T47D (cell line): ENCODE measurements around the gene CYP19A1.

Experiments
- DNase-seq, 2 experiments: peaks; one replicate each; pipeline versions ENCODE4 v3.0.0 to v3.0.0-alpha.2; 2011 to 2012; ENCODE audit warnings: low read depth in 1 of 2, low spot score in 1 of 2
- JUND ChIP-seq: IDR thresholded peaks from 2 replicates; pipeline ENCODE4 v1.6.1; 2012; ENCODE audit warnings: low read depth
- in situ Hi-C: cut with HindIII; loops from 2 replicates; pipeline ENCODE4 v1.10.0; 2016; ENCODE audit warnings: low sequenced_read_pairs, low pct_unique_long_range_greater_than_20kb

Gene CYP19A1

GRCh38 chr15:51314391-51315337, 23.7 kb downstream of the CYP19A1 start:
- no peak for DNase-seq
- TF ChIP-seq JUND: no peak
- in situ Hi-C loops: no loop called here

GRCh38 chr15:51313644-51314280, 24.6 kb downstream of the CYP19A1 start:
- no peak for TF ChIP-seq JUND
- no peak for DNase-seq
- in situ Hi-C loops: no loop called here

DNA sequence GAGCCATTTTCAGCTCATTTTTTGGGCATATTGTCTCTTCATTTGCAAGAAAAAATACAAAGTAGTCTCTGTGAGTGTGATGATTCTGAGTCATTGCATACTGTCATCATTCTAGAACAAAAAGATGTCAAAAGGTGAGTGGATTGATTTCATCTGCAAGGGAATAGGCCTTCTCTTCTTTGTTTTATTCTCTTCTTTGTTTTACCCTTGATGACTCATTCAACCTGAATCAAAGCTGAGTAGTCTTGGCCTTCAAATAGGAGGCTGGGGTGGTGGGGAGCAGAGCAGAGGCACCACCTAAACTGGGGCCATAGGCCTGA, 25.4 kb downstream of the CYP19A1 start:
- in situ Hi-C loops: no loop called here
- DNase-seq: no peak

GRCh38 chr15:51312166-51313073, 26.0 kb downstream of the CYP19A1 start:
- in situ Hi-C loops: no loop called here
- peak; percentile 5 to 25 for DNase-seq
- no peak for TF ChIP-seq JUND

More for the DNA sequence above, 25.4 kb downstream of the CYP19A1 start:
- no peak for TF ChIP-seq JUND

DNA sequence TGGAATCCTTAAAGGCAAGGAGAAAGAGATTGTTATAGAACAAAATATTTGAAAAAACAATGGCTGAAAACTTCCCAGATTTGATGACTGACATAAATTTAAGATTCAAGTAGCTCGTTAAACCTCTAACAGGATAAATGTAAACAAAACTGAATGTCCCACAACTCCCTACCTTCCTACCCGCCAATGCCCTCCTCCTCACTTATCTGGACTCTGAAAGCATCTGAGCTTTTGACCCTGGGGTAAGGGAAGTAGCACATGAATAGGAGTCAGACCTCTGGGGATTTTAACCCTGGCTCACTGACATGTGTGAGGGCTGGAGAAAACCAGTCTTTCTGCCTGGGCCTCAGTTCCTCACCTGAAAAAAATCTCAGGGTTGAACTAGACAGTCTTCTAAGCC, 26.9 kb downstream of the CYP19A1 start:
- in situ Hi-C loops: no loop called here
- no peak for TF ChIP-seq JUND
- DNase-seq: no peak

DNA sequence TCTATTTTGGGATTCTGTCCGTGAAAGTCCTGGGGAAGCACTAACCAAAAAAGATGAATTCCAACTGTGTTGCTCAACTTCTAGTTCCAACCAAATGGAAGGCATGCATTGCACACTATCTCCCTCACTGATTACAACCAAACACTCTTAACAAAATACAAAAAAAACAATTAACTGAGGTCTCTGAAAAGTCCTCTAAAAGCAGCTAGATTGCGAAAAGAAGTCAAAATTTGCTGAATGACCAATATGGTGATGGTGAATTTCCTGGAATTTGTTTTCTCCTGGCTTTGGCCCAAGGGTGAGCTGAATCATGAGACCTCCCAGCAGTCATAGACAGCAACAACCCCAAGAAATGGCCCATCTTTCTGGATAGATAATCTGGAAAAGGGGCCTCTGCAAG, 28.3 kb downstream of the CYP19A1 start:
- DNase-seq: no peak
- TF ChIP-seq JUND: no peak
- in situ Hi-C loops: no loop called here

- no peak for TF ChIP-seq JUND
- DNase-seq: no peak
- in situ Hi-C loops: no loop called here
Measured at GRCh38 chr15:51307811-51308210, 30.6 kb downstream of the CYP19A1 start.

GRCh38 chr15:51307325-51307724, 31.1 kb downstream of the CYP19A1 start:
- DNase-seq: no peak
- in situ Hi-C loops: no loop called here
- no peak for TF ChIP-seq JUND

DNA sequence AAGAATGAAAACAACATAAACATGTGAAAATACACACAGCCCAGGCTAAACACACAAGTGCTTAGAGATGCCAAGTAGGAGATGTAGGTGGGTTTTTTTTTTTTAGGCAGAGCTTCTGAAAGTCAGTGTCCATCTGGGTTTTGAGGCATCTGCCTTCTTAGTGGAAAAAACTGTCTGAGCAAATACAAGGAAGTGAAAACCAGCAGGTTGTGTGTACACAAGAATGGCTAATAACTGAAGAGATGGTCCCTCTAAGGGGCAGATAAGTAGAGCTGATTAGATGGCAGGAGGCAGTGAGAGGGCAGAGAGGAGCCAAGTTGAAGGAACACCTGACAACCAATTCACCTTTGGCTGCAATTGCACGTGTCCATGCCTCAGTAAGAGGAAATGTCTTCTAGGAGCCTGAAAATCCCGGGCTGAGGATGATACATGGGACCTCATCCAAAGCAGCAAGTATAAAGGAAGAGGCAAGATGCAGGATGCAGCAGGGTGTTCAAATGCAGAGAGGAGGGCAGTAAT, 34.9 kb downstream of the CYP19A1 start:
- TF ChIP-seq JUND: no peak
- DNase-seq: no peak
- in situ Hi-C loops: no loop called here

DNA sequence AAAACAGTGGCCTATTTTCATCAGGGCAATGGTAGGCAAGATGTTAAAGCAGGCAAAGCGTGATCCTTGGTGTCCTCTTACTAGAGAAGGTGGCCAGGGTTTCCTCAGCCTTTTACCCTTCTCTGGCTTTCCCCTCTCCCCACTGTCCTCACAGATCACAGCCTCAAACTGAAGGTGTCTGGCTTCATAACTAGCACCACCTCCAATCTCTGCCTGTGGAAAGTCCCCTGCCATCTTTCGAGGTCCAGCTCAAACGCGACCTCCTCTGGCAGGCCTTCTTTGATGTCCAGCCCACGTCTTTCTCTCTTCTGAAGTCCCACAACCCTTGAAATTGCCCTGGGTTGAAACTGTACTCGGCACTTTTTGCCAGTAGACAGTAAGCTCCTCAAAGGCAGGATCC, 35.9 kb downstream of the CYP19A1 start:
- no peak for DNase-seq
- TF ChIP-seq JUND: no peak
- in situ Hi-C loops: no loop called here

DNA sequence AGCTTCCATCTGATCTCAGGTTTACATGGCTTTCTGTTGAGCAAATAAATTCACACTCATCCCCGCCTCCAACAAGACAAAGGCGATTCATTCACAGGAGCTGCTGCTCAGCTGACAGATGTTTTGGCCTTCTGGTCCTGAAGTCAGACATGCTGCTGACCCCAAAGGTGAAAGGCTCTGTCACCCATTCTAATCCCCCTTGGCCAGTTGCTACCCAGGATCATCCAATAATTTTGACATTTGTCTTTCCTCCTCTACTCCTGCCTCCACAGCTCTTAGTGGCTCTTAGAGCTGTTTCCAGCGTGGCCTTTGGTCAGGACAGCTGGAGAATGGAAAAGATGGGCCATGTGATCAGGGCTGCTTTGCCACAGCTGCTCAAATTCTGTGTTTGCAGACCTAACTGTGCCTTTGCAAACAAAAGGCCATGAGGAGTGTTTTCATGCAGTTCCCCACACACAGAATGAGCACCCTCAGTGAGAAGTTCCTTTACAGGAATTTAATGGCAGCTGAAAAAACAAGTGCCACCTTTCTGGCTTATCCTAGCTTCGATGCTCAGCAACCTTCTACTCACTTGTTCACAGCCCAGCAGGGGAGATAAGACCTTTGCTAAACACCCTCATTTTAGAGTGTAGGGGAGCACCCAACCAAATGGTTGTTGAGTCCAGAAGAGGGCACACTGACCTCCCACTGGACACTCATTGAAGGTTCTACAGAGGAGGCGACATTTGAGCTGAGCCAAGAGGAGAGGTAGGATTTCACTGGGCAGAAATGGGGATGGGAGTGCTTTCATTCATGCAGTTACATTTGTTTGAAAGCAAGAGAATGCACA, 39.0 kb downstream of the CYP19A1 start:
- no peak for DNase-seq
- no peak for TF ChIP-seq JUND
- in situ Hi-C loops: no loop called here

DNA sequence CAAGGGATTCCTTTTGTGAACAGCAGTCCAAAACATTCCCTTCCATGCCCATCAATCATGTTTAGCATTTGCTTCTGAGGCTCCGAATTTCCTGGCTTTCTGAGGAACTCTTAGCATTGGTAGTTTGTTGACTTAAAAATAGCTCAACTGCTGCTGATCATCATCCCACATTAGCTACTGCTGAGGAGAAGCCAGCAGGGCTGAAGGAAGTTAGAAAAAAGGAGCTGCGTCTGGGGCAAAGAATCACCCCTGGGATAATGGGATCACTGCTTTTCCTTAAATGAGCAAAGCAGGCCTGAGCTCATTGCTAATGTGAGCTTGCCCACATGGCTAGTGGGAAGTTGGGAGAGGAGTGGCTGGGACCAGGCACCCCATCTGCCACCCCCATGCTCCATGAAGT, 39.8 kb downstream of the CYP19A1 start:
- no peak for TF ChIP-seq JUND
- DNase-seq: no peak
- in situ Hi-C loops: no loop called here
